ENCODE results near the gene SAMD4A.
A peak's percentile ranks its signal among the peaks of the same experiment; 100 is the strongest.

SAMD4A gene

DNA sequence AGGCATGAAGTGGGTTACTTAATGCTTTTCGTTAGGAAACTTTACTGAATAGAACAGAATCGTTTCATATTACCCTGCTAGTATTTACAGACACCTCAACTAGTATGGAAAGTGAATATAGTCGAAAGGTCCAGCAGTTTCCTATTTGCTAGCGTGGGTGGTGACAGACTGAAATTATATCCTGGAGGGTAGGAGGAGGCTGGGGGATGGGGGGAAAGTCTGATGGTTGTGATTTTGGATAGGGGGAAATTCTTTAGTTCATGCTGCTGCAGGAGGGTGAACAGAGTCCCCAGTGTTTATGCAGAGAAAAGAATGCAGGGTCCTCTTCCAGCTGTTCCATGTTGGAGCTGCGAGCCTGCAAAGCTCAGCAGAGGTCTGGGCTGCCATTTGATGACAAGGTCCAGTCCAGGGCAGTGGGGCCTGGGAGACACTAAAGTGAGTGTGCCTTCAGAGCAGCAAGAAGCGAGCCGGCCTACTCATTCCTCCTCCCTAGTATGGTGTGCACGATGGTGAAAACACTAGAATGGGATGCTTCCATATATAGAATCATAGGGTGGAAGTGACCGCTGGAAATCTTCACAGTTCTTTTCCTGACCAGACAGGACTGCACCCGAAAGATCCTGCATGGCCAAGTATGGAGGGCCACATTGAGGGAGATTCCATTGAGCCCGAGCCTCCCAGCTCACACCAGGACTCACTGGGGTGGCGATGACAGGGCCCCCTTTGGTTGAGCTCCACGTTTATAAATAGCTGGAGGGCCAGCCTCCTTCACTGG is 2.1 kb downstream of the SAMD4A start:
- Histone ChIP-seq H3K4me1 (ENCODE audit: control insufficient read depth, insufficient read depth, low read length) (no peaks in the 10 kb centered on the region), H3K27me3 (ENCODE audit: control insufficient read depth, insufficient read depth, low read length) (peaks cover 15% of the 10 kb centered on the region), H3K9me3 (ENCODE audit: control insufficient read depth, insufficient read depth, low read length) (no peaks in the 10 kb centered on the region), H3K36me3 (ENCODE audit: control insufficient read depth, insufficient read depth, low read length) (no peaks in the 10 kb centered on the region), H3K9ac (ENCODE audit: low read depth, low read length) (no peak overlapping the region), H3K4me3 (ENCODE audit: low read depth, low read length) (peak overlapping the region; percentile 45)

DNA sequence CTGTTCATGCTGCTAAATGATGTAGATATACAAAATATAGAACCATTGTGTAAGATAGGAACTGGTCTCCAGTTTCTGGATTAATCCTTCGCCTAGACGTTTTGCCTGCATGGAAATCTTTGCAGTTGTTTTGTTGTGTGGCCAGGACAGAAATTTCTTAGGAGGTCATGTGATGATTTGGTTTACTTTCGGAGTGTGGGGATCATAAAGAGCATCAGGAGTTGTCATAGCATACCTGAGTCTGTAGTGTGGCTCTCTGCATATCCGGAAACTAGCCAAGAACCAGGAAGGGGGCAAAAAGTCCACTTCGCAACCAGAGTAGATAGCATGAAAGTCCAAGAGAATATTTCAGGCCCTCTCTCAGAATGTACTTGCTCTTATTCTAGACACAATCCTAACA is 3.1 kb downstream of the SAMD4A start:
- no peaks in the 10 kb centered on the region for H3K36me3 ChIP-seq (ENCODE audit: control insufficient read depth, insufficient read depth, low read length)
- no peak overlapping the region for H3K4me3 ChIP-seq (ENCODE audit: low read depth, low read length)
- no peak overlapping the region for H3K9ac ChIP-seq (ENCODE audit: low read depth, low read length)
- peaks cover 7% of the 10 kb centered on the region for H3K27me3 ChIP-seq (ENCODE audit: control insufficient read depth, insufficient read depth, low read length)
- no peaks in the 10 kb centered on the region for H3K9me3 ChIP-seq (ENCODE audit: control insufficient read depth, insufficient read depth, low read length)
- no peaks in the 10 kb centered on the region for H3K4me1 ChIP-seq (ENCODE audit: control insufficient read depth, insufficient read depth, low read length)

DNA sequence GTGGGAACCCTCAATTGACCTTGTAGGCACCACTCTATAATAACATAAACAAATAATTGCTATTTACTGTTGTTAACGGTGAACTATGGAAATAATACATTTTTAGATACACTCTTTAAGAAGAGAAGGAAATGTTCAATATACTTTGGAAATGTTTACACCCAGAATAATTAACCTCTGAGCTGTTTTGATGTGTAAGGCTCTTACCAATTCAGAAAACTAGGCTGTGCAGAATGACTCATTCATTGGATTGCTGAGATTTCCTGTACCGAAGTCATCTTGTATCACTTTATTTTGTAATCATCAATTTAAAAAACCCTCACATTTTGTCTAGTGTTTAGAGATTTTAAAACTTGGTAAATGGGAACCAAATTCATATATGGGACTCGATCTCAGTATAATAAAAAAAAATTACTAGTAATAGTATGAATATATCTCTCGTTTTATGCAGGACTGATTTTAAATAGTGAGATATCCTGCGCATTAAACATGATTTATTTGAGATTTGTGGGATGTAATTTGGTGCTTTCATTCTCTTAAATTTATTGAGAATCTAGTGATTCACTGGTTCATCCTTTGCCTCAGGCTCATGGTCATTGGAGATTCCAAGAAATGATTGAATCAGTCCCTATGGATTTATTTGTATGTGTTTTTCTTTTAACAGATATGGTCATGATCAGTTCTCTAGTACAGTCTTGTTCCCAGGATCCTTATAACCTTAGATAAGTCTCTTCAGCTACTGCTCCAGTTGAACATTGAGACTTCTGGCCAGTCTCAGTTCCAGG is 3.9 kb downstream of the SAMD4A start:
- Histone ChIP-seq H3K36me3 (ENCODE audit: control insufficient read depth, insufficient read depth, low read length) (no peaks in the 10 kb centered on the region), H3K9ac (ENCODE audit: low read depth, low read length) (no peak overlapping the region), H3K27me3 (ENCODE audit: control insufficient read depth, insufficient read depth, low read length) (peaks cover 7% of the 10 kb centered on the region), H3K4me1 (ENCODE audit: control insufficient read depth, insufficient read depth, low read length) (no peaks in the 10 kb centered on the region), H3K4me3 (ENCODE audit: low read depth, low read length) (no peak overlapping the region), H3K9me3 (ENCODE audit: control insufficient read depth, insufficient read depth, low read length) (no peaks in the 10 kb centered on the region)

DNA sequence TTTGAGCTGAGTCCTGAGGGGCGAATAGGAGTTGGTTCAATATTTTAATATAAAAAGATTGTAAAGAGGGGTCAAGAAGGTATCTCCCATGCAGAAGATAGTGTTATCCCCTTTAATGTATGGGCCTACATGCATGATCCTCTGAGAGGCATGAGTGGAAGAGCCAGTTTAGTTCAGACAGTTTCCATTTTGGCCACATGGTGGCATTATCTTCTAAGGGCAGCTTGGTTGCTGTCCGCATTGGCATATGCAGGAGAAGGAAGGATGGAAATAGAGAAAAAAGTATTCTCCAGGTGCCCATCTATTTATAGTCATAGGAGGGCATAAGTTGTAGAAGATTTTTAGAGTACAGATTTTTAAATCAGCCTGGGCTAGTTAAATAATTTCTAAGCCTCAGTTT is 5.4 kb downstream of the SAMD4A start:
- no peak overlapping the region for H3K9ac ChIP-seq (ENCODE audit: low read depth, low read length)
- H3K4me1 ChIP-seq (ENCODE audit: control insufficient read depth, insufficient read depth, low read length): no peaks in the 10 kb centered on the region
- no peaks in the 10 kb centered on the region for H3K9me3 ChIP-seq (ENCODE audit: control insufficient read depth, insufficient read depth, low read length)
- H3K4me3 ChIP-seq (ENCODE audit: low read depth, low read length): no peak overlapping the region
- no peaks in the 10 kb centered on the region for H3K36me3 ChIP-seq (ENCODE audit: control insufficient read depth, insufficient read depth, low read length)
- peaks cover 7% of the 10 kb centered on the region for H3K27me3 ChIP-seq (ENCODE audit: control insufficient read depth, insufficient read depth, low read length)

DNA sequence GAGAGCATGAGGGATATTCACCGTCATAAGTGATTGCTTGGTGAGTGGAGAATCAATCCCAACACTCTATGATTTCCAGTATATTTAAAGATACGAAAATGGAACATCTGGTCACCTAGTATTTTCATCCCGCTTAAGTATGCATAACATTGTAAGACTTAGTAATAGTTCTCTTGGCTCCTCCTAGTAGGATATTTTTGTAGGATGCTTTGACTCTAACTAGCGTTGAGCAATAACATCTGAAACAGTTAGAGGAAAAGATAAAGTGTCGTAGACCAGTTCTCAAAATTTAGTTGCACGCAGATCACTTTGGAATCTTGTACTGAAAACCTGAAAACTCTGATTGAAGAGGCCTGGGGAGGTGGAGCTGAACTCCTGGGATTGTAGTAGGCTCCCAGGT is 7.6 kb downstream of the SAMD4A start:
- Histone ChIP-seq H3K4me3 (ENCODE audit: low read depth, low read length) (no peak overlapping the region), H3K4me1 (ENCODE audit: control insufficient read depth, insufficient read depth, low read length) (no peaks in the 10 kb centered on the region), H3K27me3 (ENCODE audit: control insufficient read depth, insufficient read depth, low read length) (no peaks in the 10 kb centered on the region), H3K9me3 (ENCODE audit: control insufficient read depth, insufficient read depth, low read length) (no peaks in the 10 kb centered on the region), H3K36me3 (ENCODE audit: control insufficient read depth, insufficient read depth, low read length) (no peaks in the 10 kb centered on the region), H3K9ac (ENCODE audit: low read depth, low read length) (no peak overlapping the region)

DNA sequence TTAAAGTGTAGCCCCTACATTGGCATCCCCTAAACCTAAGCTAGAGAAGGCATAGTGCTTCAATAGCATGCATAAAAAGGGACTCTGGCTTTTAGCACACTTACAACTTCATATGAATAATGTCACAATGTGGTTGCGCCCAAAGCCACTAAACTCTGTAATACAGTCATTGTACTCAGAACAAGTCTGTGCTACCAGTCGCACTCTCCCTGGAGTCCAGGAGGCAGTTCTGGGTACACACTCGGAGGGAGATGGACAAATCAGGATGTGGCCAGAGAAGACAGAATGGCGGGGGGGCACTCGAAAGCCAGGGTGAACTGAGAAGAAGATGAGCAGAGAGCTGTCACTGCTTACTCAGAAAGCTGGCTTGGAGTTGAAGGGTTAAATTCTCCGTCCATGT is 10.6 kb downstream of the SAMD4A start:
- no peaks in the 10 kb centered on the region for H3K4me1 ChIP-seq (ENCODE audit: control insufficient read depth, insufficient read depth, low read length)
- no peaks in the 10 kb centered on the region for H3K36me3 ChIP-seq (ENCODE audit: control insufficient read depth, insufficient read depth, low read length)
- no peak overlapping the region for H3K9ac ChIP-seq (ENCODE audit: low read depth, low read length)
- no peaks in the 10 kb centered on the region for H3K27me3 ChIP-seq (ENCODE audit: control insufficient read depth, insufficient read depth, low read length)
- no peaks in the 10 kb centered on the region for H3K9me3 ChIP-seq (ENCODE audit: control insufficient read depth, insufficient read depth, low read length)
- H3K4me3 ChIP-seq (ENCODE audit: low read depth, low read length): no peak overlapping the region

DNA sequence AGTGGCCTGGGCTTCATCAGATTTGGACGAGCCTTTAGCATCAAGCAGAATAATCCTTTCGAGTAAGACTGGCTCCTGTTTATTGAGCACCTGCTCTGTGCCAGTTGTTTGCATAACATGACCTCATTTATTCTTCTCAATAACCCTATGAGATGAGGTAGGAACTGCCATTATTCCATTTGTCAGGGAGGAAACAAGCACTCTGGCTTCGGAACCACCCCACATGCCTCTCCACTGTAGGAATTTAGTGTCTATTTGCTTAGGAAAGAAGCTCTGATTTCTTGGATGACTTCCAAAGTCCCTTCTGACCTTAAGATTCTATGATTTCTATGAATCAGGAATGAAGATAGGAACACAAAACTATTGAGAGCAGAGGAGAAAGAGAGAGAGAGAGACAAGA is 11.0 kb downstream of the SAMD4A start:
- Histone ChIP-seq H3K9ac (ENCODE audit: low read depth, low read length) (no peak overlapping the region), H3K4me1 (ENCODE audit: control insufficient read depth, insufficient read depth, low read length) (no peaks in the 10 kb centered on the region), H3K9me3 (ENCODE audit: control insufficient read depth, insufficient read depth, low read length) (no peaks in the 10 kb centered on the region), H3K27me3 (ENCODE audit: control insufficient read depth, insufficient read depth, low read length) (no peaks in the 10 kb centered on the region), H3K36me3 (ENCODE audit: control insufficient read depth, insufficient read depth, low read length) (no peaks in the 10 kb centered on the region), H3K4me3 (ENCODE audit: low read depth, low read length) (no peak overlapping the region)

DNA sequence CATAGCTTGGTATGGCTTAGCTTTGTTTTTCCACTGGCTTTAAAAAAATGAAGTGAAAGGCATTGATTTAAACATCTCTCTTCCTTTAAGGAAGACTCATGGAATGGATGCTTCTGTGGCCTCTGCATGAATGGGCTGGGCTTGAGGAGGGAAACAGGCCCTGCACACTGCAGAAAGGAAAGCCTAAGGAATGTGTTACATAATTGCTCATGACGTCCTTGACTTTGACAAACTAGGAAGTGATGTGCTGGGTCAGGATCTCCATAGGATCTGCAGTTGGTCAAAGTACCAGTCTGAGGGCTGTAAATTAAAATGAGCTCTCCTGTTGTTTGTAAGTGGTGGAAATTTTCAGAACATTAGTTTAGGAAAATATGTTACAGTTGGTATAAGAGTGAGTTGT is 12.7 kb downstream of the SAMD4A start:
- H3K9me3 ChIP-seq (ENCODE audit: control insufficient read depth, insufficient read depth, low read length): no peaks in the 10 kb centered on the region
- no peaks in the 10 kb centered on the region for H3K4me1 ChIP-seq (ENCODE audit: control insufficient read depth, insufficient read depth, low read length)
- no peaks in the 10 kb centered on the region for H3K36me3 ChIP-seq (ENCODE audit: control insufficient read depth, insufficient read depth, low read length)
- no peak overlapping the region for H3K4me3 ChIP-seq (ENCODE audit: low read depth, low read length)
- H3K27me3 ChIP-seq (ENCODE audit: control insufficient read depth, insufficient read depth, low read length): no peaks in the 10 kb centered on the region
- no peak overlapping the region for H3K9ac ChIP-seq (ENCODE audit: low read depth, low read length)

DNA sequence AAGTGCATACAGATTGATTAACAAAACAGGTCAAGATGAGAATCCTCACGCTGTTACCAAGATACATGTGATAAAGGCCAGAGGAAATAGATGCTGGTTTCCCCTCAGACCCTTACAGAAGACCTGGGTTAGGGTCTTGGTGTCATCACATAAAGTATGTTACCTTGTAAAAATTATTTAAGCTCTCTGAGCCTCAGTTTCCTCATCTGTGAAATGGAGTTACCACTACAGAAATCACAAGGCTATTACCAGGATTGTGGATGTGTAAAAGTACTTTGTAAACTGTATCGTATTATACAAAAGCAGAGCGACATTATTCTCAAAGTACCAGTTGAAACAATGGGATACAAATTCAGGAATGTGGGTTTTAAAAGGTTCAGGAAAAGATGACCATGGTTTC is 14.0 kb downstream of the SAMD4A start:
- H3K4me1 ChIP-seq (ENCODE audit: control insufficient read depth, insufficient read depth, low read length): no peaks in the 10 kb centered on the region
- no peaks in the 10 kb centered on the region for H3K9me3 ChIP-seq (ENCODE audit: control insufficient read depth, insufficient read depth, low read length)
- no peaks in the 10 kb centered on the region for H3K36me3 ChIP-seq (ENCODE audit: control insufficient read depth, insufficient read depth, low read length)
- H3K27me3 ChIP-seq (ENCODE audit: control insufficient read depth, insufficient read depth, low read length): no peaks in the 10 kb centered on the region
- no peak overlapping the region for H3K4me3 ChIP-seq (ENCODE audit: low read depth, low read length)
- no peak overlapping the region for H3K9ac ChIP-seq (ENCODE audit: low read depth, low read length)

DNA sequence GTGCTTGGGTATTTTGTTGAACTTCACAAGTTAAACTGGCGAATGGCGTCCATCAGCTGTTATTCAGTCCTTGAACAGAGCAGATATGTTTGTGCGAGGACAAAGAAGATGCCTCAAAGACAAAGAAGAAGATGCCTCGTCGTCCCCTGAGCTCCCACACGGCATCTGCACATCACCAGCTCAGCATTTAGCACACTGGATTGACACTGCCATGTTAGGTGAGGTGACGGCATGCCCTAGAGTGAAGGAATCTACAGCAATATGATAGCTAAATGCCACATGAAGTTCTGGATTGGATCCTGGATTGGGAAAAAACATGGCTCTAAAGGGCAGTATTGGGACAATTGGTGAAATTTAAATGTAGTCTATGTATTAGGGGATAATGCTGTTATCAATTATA is 15.4 kb downstream of the SAMD4A start:
- no peaks in the 10 kb centered on the region for H3K27me3 ChIP-seq (ENCODE audit: control insufficient read depth, insufficient read depth, low read length)
- H3K36me3 ChIP-seq (ENCODE audit: control insufficient read depth, insufficient read depth, low read length): no peaks in the 10 kb centered on the region
- no peaks in the 10 kb centered on the region for H3K9me3 ChIP-seq (ENCODE audit: control insufficient read depth, insufficient read depth, low read length)

DNA sequence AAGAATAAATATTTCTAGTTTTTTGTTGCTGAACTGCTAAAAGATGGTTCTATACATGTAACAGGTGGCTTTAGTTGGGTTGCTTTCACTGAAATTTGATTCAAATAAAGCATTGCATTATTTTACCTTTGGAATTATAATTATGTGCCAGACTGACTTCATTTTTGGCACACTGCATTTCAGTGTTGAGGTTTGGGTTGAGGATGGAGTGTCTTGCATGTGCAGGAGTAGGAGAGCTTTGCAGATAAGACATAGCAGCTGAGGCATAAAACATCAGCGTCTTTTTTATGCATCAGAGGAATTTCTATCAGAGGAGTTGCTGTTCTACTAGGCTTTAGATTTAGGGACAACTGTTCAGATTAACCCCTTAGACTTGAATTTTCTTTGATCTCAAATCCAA is 17.2 kb downstream of the SAMD4A start:
- Histone ChIP-seq H3K4me3 (ENCODE audit: low read depth, low read length) (no peak overlapping the region), H3K36me3 (ENCODE audit: control insufficient read depth, insufficient read depth, low read length) (no peaks in the 10 kb centered on the region), H3K4me1 (ENCODE audit: control insufficient read depth, insufficient read depth, low read length) (no peaks in the 10 kb centered on the region), H3K9me3 (ENCODE audit: control insufficient read depth, insufficient read depth, low read length) (no peaks in the 10 kb centered on the region), H3K9ac (ENCODE audit: low read depth, low read length) (no peak overlapping the region), H3K27me3 (ENCODE audit: control insufficient read depth, insufficient read depth, low read length) (no peaks in the 10 kb centered on the region)

More for the DNA sequence above, 15.4 kb downstream of the SAMD4A start:
- Histone ChIP-seq H3K4me1 (ENCODE audit: control insufficient read depth, insufficient read depth, low read length) (no peaks in the 10 kb centered on the region), H3K4me3 (ENCODE audit: low read depth, low read length) (no peak overlapping the region), H3K9ac (ENCODE audit: low read depth, low read length) (no peak overlapping the region)

DNA sequence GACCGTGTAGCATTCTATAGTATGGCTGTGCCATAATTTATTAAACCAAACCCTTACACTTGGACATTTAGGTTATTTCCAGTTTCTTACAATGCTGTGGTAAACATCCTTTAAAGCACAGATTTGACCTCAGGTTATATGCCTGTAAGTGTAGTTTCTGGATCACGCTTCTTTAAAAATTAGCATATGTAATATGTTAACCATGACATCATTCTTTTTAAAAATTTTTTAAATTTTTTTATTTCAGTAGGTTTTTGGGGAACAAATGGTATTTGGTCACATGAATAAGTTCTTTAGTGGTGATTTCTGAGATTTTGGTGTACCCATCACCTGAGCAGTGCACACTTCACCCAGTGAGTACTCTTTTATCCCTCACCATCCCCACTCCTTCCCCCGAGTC is 18.3 kb downstream of the SAMD4A start:
- H3K4me3 ChIP-seq (ENCODE audit: low read depth, low read length): no peak overlapping the region
- no peaks in the 10 kb centered on the region for H3K36me3 ChIP-seq (ENCODE audit: control insufficient read depth, insufficient read depth, low read length)
- H3K9ac ChIP-seq (ENCODE audit: low read depth, low read length): no peak overlapping the region
- H3K4me1 ChIP-seq (ENCODE audit: control insufficient read depth, insufficient read depth, low read length): no peaks in the 10 kb centered on the region
- H3K9me3 ChIP-seq (ENCODE audit: control insufficient read depth, insufficient read depth, low read length): no peaks in the 10 kb centered on the region
- H3K27me3 ChIP-seq (ENCODE audit: control insufficient read depth, insufficient read depth, low read length): no peaks in the 10 kb centered on the region
